HEK293 (cell line): Measurements from ENCODE around the gene PTS.

Experiments
- ATF2 ChIP-seq: fragments of 450-650 bp; formaldehyde crosslinking; IDR thresholded peaks from 2 replicates; pipeline ENCODE4 v1.5.1; 2016; ENCODE audit warnings: missing biosample characterization, missing genetic modification characterization, low read depth
- KLF9 ChIP-seq: fragments of 450-650 bp; formaldehyde crosslinking; IDR thresholded peaks from 2 replicates; pipeline ENCODE4 v1.5.1; 2016; ENCODE audit warnings: missing biosample characterization, missing genetic modification characterization, low read depth
- TCF7L2 ChIP-seq: IDR thresholded peaks from 2 replicates; pipeline ENCODE4 v1.6.1; 2011; ENCODE audit warnings: low read depth, mild to moderate bottlenecking, inconsistent platforms, low read length, moderate library complexity, borderline replicate concordance
- ZFHX2 ChIP-seq: fragments of 450-650 bp; formaldehyde crosslinking; conservative IDR thresholded peaks from 2 replicates; pipeline ENCODE4 v1.5.1; 2016; ENCODE audit warnings: missing biosample characterization, missing genetic modification characterization
- ZFP41 ChIP-seq: fragments of 450-650 bp; formaldehyde crosslinking; IDR thresholded peaks from 2 replicates; pipeline ENCODE4 v1.5.1; 2016; ENCODE audit warnings: missing biosample characterization, missing genetic modification characterization, borderline replicate concordance
- ZNF175 ChIP-seq: fragments of 450-650 bp; formaldehyde crosslinking; IDR thresholded peaks from 2 replicates; pipeline ENCODE4 v1.5.1; 2016; ENCODE audit warnings: missing biosample characterization, missing genetic modification characterization
- ZNF311 ChIP-seq: fragments of 450-650 bp; formaldehyde crosslinking; IDR thresholded peaks from 2 replicates; pipeline ENCODE4 v1.5.1; 2017; ENCODE audit warnings: missing biosample characterization, missing genetic modification characterization, borderline replicate concordance
- ZNF555 ChIP-seq: fragments of 450-650 bp; formaldehyde crosslinking; conservative IDR thresholded peaks from 2 replicates; pipeline ENCODE4 v1.5.1; 2017; ENCODE audit warnings: missing biosample characterization, mild to moderate bottlenecking, missing genetic modification characterization, inconsistent platforms
- ZNF777 ChIP-seq: fragments of 450-650 bp; formaldehyde crosslinking; IDR thresholded peaks from 2 replicates; pipeline ENCODE4 v1.5.1; 2017; ENCODE audit warnings: missing biosample characterization, missing genetic modification characterization, borderline replicate concordance
- TF ChIP-seq, protein P1 (sequence below): fragments of 450-650 bp; formaldehyde crosslinking; IDR thresholded peaks from 2 replicates; pipeline ENCODE4 v1.5.1; 2016; ENCODE audit warnings: missing biosample characterization, missing genetic modification characterization
- TF ChIP-seq, protein P2 (sequence below): fragments of 450-650 bp; formaldehyde crosslinking; IDR thresholded peaks from 2 replicates; pipeline ENCODE4 v1.5.1; 2016; ENCODE audit warnings: missing biosample characterization, missing genetic modification characterization
- TF ChIP-seq, protein P3 (sequence below): fragments of 450-650 bp; formaldehyde crosslinking; IDR thresholded peaks from 2 replicates; pipeline ENCODE4 v1.5.1; 2016; ENCODE audit warnings: missing biosample characterization, missing genetic modification characterization
- TF ChIP-seq, protein P4 (sequence below): fragments of 450-650 bp; formaldehyde crosslinking; IDR thresholded peaks from 2 replicates; pipeline ENCODE4 v1.5.1; 2016; ENCODE audit warnings: missing biosample characterization, missing genetic modification characterization

DNA sequence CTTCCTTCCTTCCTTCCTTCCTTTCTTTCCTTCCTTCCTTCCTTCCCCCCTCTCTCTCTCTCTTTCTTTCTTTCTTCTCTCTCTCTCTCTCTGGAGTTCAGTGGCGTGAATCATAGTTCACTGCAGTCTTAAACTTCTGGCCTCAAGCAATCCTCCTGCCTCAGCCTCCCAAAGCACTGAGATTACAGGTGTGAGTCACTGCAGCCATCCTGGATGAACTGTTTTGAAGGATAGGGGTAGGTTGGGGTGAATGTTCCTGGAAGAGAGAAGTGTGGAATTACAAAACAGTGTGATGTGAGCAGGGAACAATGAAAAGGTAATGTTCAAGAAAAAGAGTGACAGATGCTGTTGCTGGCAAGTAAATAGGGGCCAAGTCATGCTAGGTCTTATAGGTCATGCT lies 46.8 kb downstream of the PTS start:
- TF ChIP-seq, protein P1, sequence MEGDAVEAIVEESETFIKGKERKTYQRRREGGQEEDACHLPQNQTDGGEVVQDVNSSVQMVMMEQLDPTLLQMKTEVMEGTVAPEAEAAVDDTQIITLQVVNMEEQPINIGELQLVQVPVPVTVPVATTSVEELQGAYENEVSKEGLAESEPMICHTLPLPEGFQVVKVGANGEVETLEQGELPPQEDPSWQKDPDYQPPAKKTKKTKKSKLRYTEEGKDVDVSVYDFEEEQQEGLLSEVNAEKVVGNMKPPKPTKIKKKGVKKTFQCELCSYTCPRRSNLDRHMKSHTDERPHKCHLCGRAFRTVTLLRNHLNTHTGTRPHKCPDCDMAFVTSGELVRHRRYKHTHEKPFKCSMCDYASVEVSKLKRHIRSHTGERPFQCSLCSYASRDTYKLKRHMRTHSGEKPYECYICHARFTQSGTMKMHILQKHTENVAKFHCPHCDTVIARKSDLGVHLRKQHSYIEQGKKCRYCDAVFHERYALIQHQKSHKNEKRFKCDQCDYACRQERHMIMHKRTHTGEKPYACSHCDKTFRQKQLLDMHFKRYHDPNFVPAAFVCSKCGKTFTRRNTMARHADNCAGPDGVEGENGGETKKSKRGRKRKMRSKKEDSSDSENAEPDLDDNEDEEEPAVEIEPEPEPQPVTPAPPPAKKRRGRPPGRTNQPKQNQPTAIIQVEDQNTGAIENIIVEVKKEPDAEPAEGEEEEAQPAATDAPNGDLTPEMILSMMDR (tag by site-specific recombination): no peak
- TF ChIP-seq ZNF175 (tag by site-specific recombination) (no peak), ZNF311 (tag by site-specific recombination) (no peak), TCF7L2 (no peak), ATF2 (no peak), ZNF777 (tag by site-specific recombination) (no peak), KLF9 (tag by site-specific recombination) (no peak), ZNF555 (tag by site-specific recombination) (no peak), ZFP41 (tag by site-specific recombination) (no peak), ZFHX2 (tag by site-specific recombination) (no peak)
- TF ChIP-seq, protein P2, sequence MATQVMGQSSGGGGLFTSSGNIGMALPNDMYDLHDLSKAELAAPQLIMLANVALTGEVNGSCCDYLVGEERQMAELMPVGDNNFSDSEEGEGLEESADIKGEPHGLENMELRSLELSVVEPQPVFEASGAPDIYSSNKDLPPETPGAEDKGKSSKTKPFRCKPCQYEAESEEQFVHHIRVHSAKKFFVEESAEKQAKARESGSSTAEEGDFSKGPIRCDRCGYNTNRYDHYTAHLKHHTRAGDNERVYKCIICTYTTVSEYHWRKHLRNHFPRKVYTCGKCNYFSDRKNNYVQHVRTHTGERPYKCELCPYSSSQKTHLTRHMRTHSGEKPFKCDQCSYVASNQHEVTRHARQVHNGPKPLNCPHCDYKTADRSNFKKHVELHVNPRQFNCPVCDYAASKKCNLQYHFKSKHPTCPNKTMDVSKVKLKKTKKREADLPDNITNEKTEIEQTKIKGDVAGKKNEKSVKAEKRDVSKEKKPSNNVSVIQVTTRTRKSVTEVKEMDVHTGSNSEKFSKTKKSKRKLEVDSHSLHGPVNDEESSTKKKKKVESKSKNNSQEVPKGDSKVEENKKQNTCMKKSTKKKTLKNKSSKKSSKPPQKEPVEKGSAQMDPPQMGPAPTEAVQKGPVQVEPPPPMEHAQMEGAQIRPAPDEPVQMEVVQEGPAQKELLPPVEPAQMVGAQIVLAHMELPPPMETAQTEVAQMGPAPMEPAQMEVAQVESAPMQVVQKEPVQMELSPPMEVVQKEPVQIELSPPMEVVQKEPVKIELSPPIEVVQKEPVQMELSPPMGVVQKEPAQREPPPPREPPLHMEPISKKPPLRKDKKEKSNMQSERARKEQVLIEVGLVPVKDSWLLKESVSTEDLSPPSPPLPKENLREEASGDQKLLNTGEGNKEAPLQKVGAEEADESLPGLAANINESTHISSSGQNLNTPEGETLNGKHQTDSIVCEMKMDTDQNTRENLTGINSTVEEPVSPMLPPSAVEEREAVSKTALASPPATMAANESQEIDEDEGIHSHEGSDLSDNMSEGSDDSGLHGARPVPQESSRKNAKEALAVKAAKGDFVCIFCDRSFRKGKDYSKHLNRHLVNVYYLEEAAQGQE (tag by site-specific recombination): no peak
- TF ChIP-seq, protein P3, sequence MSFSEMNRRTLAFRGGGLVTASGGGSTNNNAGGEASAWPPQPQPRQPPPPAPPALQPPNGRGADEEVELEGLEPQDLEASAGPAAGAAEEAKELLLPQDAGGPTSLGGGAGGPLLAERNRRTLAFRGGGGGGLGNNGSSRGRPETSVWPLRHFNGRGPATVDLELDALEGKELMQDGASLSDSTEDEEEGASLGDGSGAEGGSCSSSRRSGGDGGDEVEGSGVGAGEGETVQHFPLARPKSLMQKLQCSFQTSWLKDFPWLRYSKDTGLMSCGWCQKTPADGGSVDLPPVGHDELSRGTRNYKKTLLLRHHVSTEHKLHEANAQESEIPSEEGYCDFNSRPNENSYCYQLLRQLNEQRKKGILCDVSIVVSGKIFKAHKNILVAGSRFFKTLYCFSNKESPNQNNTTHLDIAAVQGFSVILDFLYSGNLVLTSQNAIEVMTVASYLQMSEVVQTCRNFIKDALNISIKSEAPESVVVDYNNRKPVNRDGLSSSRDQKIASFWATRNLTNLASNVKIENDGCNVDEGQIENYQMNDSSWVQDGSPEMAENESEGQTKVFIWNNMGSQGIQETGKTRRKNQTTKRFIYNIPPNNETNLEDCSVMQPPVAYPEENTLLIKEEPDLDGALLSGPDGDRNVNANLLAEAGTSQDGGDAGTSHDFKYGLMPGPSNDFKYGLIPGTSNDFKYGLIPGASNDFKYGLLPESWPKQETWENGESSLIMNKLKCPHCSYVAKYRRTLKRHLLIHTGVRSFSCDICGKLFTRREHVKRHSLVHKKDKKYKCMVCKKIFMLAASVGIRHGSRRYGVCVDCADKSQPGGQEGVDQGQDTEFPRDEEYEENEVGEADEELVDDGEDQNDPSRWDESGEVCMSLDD (tag by site-specific recombination): no peak
- TF ChIP-seq, protein P4, sequence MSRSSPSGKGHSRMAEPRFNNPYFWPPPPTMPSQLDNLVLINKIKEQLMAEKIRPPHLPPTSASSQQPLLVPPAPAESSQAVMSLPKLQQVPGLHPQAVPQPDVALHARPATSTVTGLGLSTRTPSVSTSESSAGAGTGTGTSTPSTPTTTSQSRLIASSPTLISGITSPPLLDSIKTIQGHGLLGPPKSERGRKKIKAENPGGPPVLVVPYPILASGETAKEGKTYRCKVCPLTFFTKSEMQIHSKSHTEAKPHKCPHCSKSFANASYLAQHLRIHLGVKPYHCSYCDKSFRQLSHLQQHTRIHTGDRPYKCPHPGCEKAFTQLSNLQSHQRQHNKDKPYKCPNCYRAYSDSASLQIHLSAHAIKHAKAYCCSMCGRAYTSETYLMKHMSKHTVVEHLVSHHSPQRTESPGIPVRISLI (tag by site-specific recombination): no peak
